CD4-positive, alpha-beta T cell (primary cell): Measurements from ENCODE around the gene CAMTA1. TPM values are rescaled to one million over a fixed set of nuclear protein-coding genes. Genes with fewer than 3 reads are reported as not detected.

Experiments
- ATAC-seq: fragments of 200-7000 bp; cut with Tn5 transposase; one replicate; pipeline ENCODE4 v1.10.0; 2022; ENCODE audit warnings: mild to moderate bottlenecking; ENCODE audit not compliant: poor library complexity
- CTCF ChIA-PET: fragments of 350-600 bp; sonication (Branson Sonifier 250); formaldehyde crosslinking; loops from one replicate; lab custom pipeline; 2021; ENCODE audit warnings: antibody characterized with exemption, inconsistent platforms; lab: Charles Lee
- POLR2A ChIA-PET: fragments of 350-600 bp; sonication (Branson Sonifier 250); formaldehyde crosslinking; loops from one replicate; lab custom pipeline; 2021; ENCODE audit warnings: antibody characterized with exemption, inconsistent platforms; lab: Charles Lee
- DNase-seq, 14 experiments: peaks; one replicate each; pipeline ENCODE4 v3.0.0-alpha.2; 2013 to 2020; ENCODE audit warnings: mixed read lengths in 2 of 14
- H3K27ac ChIP-seq, 2 donors: one replicate each; pipeline versions ENCODE4 v1.5.1 to v1.7.0; 2013; ENCODE audit warnings: low read length in 2 of 2, low read depth in 1 of 2, mild to moderate bottlenecking in 1 of 2
- H3K27me3 ChIP-seq, 2 experiments: 1 replicate in 1 of 2; 2 replicates in 1 of 2; pipeline versions ENCODE4 v1.6.1 to v1.7.0; 2013; ENCODE audit warnings: low read length in 2 of 2, control low read depth in 1 of 2, mild to moderate bottlenecking in 1 of 2, moderate library complexity in 1 of 2; ENCODE audit not compliant: insufficient read depth in 2 of 2, control insufficient read depth in 1 of 2
- H3K36me3 ChIP-seq: one replicate; pipeline ENCODE4 v1.6.1; 2013; ENCODE audit warnings: low read length, control low read depth; ENCODE audit not compliant: insufficient read depth
- H3K4me1 ChIP-seq: one replicate; pipeline ENCODE4 v1.6.1; 2013; ENCODE audit warnings: low read length, control low read depth; ENCODE audit not compliant: insufficient read depth
- H3K4me3 ChIP-seq: one replicate; pipeline ENCODE4 v1.5.1; 2013; ENCODE audit warnings: mild to moderate bottlenecking, low read length, moderate library complexity
- H3K9me3 ChIP-seq, 2 experiments: 1 replicate in 1 of 2; 2 replicates in 1 of 2; pipeline versions ENCODE4 v1.6.1 to v1.7.0; 2013; ENCODE audit warnings: low read length in 2 of 2, mild to moderate bottlenecking in 2 of 2, control low read depth in 1 of 2, moderate library complexity in 1 of 2; ENCODE audit not compliant: control insufficient read depth in 1 of 2, insufficient read depth in 1 of 2
- H3K27ac Mint-ChIP-seq: one replicate; pipeline ENCODE4 v1.8.0; 2020; ENCODE audit warnings: mixed read lengths
- H3K27me3 Mint-ChIP-seq: one replicate; pipeline ENCODE4 v1.8.0; 2021; ENCODE audit warnings: mixed read lengths
- H3K36me3 Mint-ChIP-seq: one replicate; pipeline ENCODE4 v1.8.0; 2021; ENCODE audit warnings: low read depth, mixed read lengths
- H3K4me1 Mint-ChIP-seq: one replicate; pipeline ENCODE4 v1.8.0; 2021; ENCODE audit warnings: low read depth, mixed read lengths
- H3K4me3 Mint-ChIP-seq: one replicate; pipeline ENCODE4 v1.8.0; 2020; ENCODE audit warnings: mild to moderate bottlenecking, mixed read lengths
- H3K9me3 Mint-ChIP-seq: one replicate; pipeline ENCODE4 v1.8.0; 2020; ENCODE audit warnings: mixed read lengths
- intact Hi-C, 2 experiments: fragments of 100-400 bp; cut with DNase I in 1 of 2; cut with micrococcal nuclease in 1 of 2; formaldehyde crosslinking; loops; one replicate each; pipeline versions ENCODE4 v1.15.1 to v1.9.0; 2023 to 2025; cut with DNase I, micrococcal nuclease
- total RNA-seq, 174 experiments: library from RNA in 2 of 174; stranded (reverse) in 2 of 174; gene quantifications; one replicate each; pipeline ENCODE4 v1.2.3 and lab custom pipeline; 2021 to 2026
- TF ChIP-seq, protein P1 (sequence below): fragments of 200-600 bp; IDR thresholded peaks from one replicate; pipeline ENCODE4 v1.8.0; 2022; ENCODE audit warnings: antibody characterized with exemption, mild to moderate bottlenecking

Gene CAMTA1
- total RNA-seq, 2 experiments from 2014 or later = 38.6 to 39.3 TPM

DNA sequence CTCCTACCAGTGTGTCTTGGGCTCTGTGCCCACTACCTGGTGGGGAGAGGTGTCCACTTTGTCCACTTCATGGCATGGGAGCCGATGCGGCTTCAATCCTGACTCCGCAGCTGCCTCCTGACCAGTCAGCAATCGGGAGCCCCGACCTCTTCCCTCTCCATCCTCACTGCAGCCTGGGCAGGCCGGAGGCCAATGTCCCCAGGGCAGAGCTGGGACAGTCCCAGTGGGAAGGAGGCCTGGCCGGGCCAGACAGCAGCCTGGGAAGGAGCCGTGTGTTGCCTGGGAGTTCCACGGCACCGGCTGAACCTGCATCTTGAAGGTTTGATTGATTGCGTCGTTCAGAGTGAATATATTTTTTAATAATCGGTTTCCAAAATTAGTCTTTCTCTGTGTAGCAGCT, 654.9 kb downstream of the CAMTA1 start:
- H3K36me3 Mint-ChIP-seq = no peaks in the 10 kb centered on the region
- ATAC-seq (no peak), DNase-seq (no peak)
- TF ChIP-seq, protein P1, sequence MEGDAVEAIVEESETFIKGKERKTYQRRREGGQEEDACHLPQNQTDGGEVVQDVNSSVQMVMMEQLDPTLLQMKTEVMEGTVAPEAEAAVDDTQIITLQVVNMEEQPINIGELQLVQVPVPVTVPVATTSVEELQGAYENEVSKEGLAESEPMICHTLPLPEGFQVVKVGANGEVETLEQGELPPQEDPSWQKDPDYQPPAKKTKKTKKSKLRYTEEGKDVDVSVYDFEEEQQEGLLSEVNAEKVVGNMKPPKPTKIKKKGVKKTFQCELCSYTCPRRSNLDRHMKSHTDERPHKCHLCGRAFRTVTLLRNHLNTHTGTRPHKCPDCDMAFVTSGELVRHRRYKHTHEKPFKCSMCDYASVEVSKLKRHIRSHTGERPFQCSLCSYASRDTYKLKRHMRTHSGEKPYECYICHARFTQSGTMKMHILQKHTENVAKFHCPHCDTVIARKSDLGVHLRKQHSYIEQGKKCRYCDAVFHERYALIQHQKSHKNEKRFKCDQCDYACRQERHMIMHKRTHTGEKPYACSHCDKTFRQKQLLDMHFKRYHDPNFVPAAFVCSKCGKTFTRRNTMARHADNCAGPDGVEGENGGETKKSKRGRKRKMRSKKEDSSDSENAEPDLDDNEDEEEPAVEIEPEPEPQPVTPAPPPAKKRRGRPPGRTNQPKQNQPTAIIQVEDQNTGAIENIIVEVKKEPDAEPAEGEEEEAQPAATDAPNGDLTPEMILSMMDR = no peak
- intact Hi-C loops = no loop called here
- no peak overlapping the region for H3K4me3 ChIP-seq
- H3K9me3 ChIP-seq = peaks cover 0 to 10% of the 10 kb centered on the region in 2 experiments
- H3K4me3 Mint-ChIP-seq = no peak overlapping the region
- H3K9me3 Mint-ChIP-seq = no peaks in the 10 kb centered on the region
- H3K36me3 ChIP-seq = no peaks in the 10 kb centered on the region
- no peaks in the 10 kb centered on the region for H3K27me3 Mint-ChIP-seq
- ChIA-PET POLR2A (no interaction called here), CTCF (no interaction called here)
- no peaks in the 10 kb centered on the region for H3K27me3 ChIP-seq
- H3K27ac Mint-ChIP-seq = no peak overlapping the region
- no peaks in the 10 kb centered on the region for H3K4me1 Mint-ChIP-seq
- H3K27ac ChIP-seq = no peak overlapping the region
- no peaks in the 10 kb centered on the region for H3K4me1 ChIP-seq

DNA sequence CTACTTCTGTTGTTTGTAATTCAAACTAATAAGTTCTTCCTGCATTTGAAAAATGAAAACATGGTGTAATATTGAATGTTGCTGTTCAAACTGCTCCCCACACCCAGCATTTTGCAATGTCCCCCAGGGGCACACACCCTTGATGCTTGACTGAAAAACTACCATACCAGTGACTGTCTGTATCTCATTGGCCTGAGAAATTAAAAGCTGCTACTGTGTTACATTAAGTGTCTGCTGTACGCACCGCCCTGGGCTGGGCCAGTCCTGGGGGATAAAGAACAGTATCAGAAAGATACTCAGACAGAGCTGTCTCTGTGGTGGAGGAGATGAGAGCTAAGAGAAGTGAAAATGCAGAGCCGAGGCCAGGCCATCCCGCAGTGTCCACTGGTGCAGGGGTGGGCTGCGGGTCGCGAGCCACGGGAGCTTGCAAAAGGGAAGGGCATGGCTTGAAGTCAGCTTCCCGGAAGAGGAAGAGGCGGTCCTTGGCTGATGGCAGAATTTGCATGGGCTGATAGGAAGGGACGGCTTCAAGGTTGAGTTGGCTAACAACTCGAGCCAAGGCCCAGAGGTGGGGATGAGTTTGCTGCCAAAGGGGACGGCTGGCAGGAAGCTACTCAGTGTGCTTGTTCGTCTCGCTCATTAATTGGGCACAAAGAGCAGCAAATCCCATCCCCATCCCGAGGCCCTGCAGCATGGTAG, 656.0 kb downstream of the CAMTA1 start:
- no peak for ATAC-seq
- intact Hi-C loops = no loop called here
- Histone ChIP-seq H3K27ac (no peak overlapping the region), H3K27me3 (no peaks in the 10 kb centered on the region), H3K9me3 (no peaks in the 10 kb centered on the region), H3K36me3 (no peaks in the 10 kb centered on the region), H3K4me3 (no peak overlapping the region), H3K4me1 (no peaks in the 10 kb centered on the region)
- POLR2A ChIA-PET = no interaction called here
- no peaks in the 10 kb centered on the region for H3K36me3 Mint-ChIP-seq
- DNase-seq = no peak
- TF ChIP-seq, protein P1 = no peak
- H3K4me3 Mint-ChIP-seq = no peak overlapping the region
- H3K4me1 Mint-ChIP-seq = no peaks in the 10 kb centered on the region
- no peaks in the 10 kb centered on the region for H3K9me3 Mint-ChIP-seq
- no peak overlapping the region for H3K27ac Mint-ChIP-seq
- CTCF ChIA-PET = no interaction called here
- H3K27me3 Mint-ChIP-seq = no peaks in the 10 kb centered on the region

DNA sequence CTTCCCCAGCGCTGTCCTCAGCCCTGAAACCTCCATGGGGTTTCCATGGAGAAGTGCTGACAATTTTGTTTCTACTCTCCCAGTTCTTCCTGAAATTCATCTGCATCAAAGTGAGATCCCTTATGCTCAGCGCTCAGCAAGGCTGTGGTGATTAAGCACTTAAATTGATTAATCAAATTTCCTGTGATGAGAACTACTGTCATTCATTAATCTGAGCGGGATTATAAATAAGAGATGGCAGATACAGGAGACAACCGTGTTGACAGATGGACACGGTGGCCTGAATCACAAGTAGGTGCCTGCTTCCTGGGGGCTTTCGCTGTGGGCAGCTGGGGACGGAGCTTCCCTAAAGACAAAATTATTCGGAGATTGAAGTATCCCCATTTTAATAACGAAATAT, 656.8 kb downstream of the CAMTA1 start:
- no peak for ATAC-seq

More for the DNA sequence above, 656.8 kb downstream of the CAMTA1 start:
- Mint-ChIP-seq H3K27ac (no peak overlapping the region), H3K36me3 (no peaks in the 10 kb centered on the region), H3K27me3 (no peaks in the 10 kb centered on the region), H3K4me3 (no peak overlapping the region), H3K9me3 (no peaks in the 10 kb centered on the region), H3K4me1 (no peaks in the 10 kb centered on the region)
- no peaks in the 10 kb centered on the region for H3K36me3 ChIP-seq
- no peak overlapping the region for H3K27ac ChIP-seq
- no peaks in the 10 kb centered on the region for H3K4me1 ChIP-seq
- H3K27me3 ChIP-seq = no peaks in the 10 kb centered on the region
- TF ChIP-seq, protein P1 = no peak
- H3K9me3 ChIP-seq = no peaks in the 10 kb centered on the region
- intact Hi-C loops = no loop called here
- ChIA-PET CTCF (no interaction called here), POLR2A (no interaction called here)
- no peak overlapping the region for H3K4me3 ChIP-seq
- DNase-seq = no peak
